Right cardiac atrium (tissue), 5 donors: Measurements from ENCODE around the gene REV1. TPM values are rescaled to one million over a fixed set of nuclear protein-coding genes. Genes with fewer than 3 reads are reported as not detected.
A peak's percentile ranks its signal among the peaks of the same experiment; 100 is the strongest.

Source experiments
- ATAC-seq, 2 donors: fragments of 200-7000 bp; cut with Tn5 transposase; one replicate each; pipeline versions ENCODE4 v1.8.0 to v1.9.1; 2020; ENCODE audit warnings: moderate library complexity in 2 of 2, mild to moderate bottlenecking in 1 of 2
- DNase-seq, 3 donors: peaks; one replicate each; pipeline ENCODE4 v3.0.0-alpha.2; 2020
- H3K27ac ChIP-seq: one replicate; pipeline ENCODE4 v1.5.1; 2013; ENCODE audit warnings: mild to moderate bottlenecking, low read length, control low read depth, moderate library complexity
- H3K27me3 ChIP-seq: one replicate; pipeline ENCODE4 v1.6.1; 2013; ENCODE audit not compliant: control insufficient read depth, insufficient read depth
- H3K4me1 ChIP-seq: one replicate; pipeline ENCODE4 v1.6.1; 2013; ENCODE audit warnings: low read length; ENCODE audit not compliant: control insufficient read depth, insufficient read depth
- H3K4me3 ChIP-seq: one replicate; pipeline ENCODE4 v1.5.1; 2013; ENCODE audit warnings: low read length, control low read depth
- H3K9me3 ChIP-seq: one replicate; pipeline ENCODE4 v1.6.1; 2013; ENCODE audit warnings: low read length; ENCODE audit not compliant: control insufficient read depth
- WGBS: extraction: QIAGEN DNeasy Blood & Tissue Kit; methylation state at CpG from one replicate; pipeline ENCODE4 v1.1.7; 2013; 5-methylcytosine and 5-hydroxymethylcytosine counted together
- intact Hi-C, 4 donors: fragments of 100-400 bp; cut with DNase I; formaldehyde crosslinking; loops; one replicate each; pipeline versions ENCODE4 v1.11.0 to v1.14.0; 2022 to 2023
- polyA plus RNA-seq: library from polyadenylated mRNA; stranded (reverse); fragments of 200-250 nt; gene quantifications from one replicate; pipeline ENCODE4 v1.2.3, GENCODE V29; 2013
- total RNA-seq, 4 donors: library from RNA; stranded (reverse); fragmentation: NEBNext Ultra II Directional; extraction: Animal tissue kit (Norgen Biotek cat#: 25700); gene quantifications; one replicate each; pipeline ENCODE4 v1.2.1, GENCODE V29; 2021
- donor health status: healthy with polysubstance abuse.
- donor health status: DM: no; HTN: yes; CAD: no.
- donor health status: DM: no; HTN: no; CAD: no.
- donor health status: DM: no; HTN: yes; CAD: no; lungs with severe emphysema.
- donor health status: DM: yes; HTN: yes; CAD: no.

The REV1 gene
- total and polyA plus RNA-seq, 5 donors, result 16.4 to 37.1 (median 34.0) TPM

- Histone ChIP-seq H3K27ac (no peak overlapping the region), H3K27me3 (no peaks in the 10 kb centered on the region), H3K4me3 (no peak overlapping the region), H3K9me3 (no peaks in the 10 kb centered on the region), H3K4me1 (peaks cover 5% of the 10 kb centered on the region)
- ATAC-seq, result peak in 1 of 2 donors; percentile 32
- 52% methylated on average over 4 of the region's 4 CpGs for WGBS
- no peak for DNase-seq
- intact Hi-C loops, result no loop called here
Observed at GRCh38 chr2:99403524-99403923, 86.3 kb downstream of the REV1 start.

DNA sequence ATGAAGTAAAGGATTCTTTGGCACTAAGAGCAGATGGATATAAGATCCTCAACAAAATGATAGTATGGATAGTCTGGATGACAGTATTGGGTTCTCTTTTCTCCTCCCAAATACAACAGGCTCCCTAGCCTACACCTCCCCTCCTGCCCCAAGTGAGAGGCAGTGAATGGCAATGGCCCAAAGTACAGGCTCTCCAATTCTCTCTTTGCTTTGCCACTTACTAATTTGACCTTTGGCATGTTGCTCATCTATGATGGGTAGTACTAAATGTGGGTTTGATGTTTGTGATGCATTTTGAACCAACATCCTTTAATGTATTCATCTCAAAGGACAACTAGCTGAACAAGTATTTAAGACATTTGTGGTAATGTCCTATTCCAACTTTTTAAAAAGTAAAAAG is 86.7 kb downstream of the REV1 start:
- no peak for ATAC-seq
- no peak overlapping the region for H3K4me3 ChIP-seq
- H3K9me3 ChIP-seq, result no peaks in the 10 kb centered on the region
- H3K4me1 ChIP-seq, result peaks cover 5% of the 10 kb centered on the region
- intact Hi-C loops, result no loop called here
- H3K27ac ChIP-seq, result no peak overlapping the region
- H3K27me3 ChIP-seq, result no peaks in the 10 kb centered on the region
- no peak for DNase-seq

- H3K27me3 ChIP-seq, result no peaks in the 10 kb centered on the region
- H3K4me1 ChIP-seq, result peaks cover 7% of the 10 kb centered on the region
- WGBS, result 85% methylated on average over 4 of the region's 4 CpGs
- H3K4me3 ChIP-seq, result no peak overlapping the region
- no peak overlapping the region for H3K27ac ChIP-seq
- ATAC-seq (no peak), DNase-seq (no peak)
- H3K9me3 ChIP-seq, result no peaks in the 10 kb centered on the region
- intact Hi-C loops, result no loop called here
Observed at GRCh38 chr2:99401841-99402240, 88.0 kb downstream of the REV1 start.

DNA sequence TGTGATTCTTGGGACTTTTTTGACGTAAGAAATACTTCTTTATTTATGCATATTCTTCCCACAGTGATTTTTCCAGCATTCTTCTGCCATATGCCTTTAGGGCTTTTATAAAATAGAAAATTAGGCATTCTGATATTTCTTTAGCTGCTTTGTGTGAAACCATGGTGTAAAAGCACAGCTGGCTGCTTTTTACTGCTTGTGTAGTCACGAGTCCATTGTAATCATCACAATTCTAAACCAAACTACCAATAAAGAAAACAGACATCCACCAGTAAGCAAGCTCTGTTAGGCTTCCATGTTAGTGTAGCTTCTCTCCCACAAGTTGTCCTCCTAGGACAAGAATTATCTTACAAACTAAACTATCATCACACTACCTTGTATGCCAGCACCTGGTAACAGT is 90.0 kb downstream of the REV1 start:
- no peak for ATAC-seq
- no peak for DNase-seq
- H3K27ac ChIP-seq, result no peak overlapping the region
- H3K27me3 ChIP-seq, result no peaks in the 10 kb centered on the region
- no peak overlapping the region for H3K4me3 ChIP-seq
- H3K9me3 ChIP-seq, result no peaks in the 10 kb centered on the region
- intact Hi-C loops, result loop anchor here in 1 of 4 donors (10.0 kb wide), 1 partner anchor 55 kb away; no protein-coding TSS in a partner anchor
- 84% methylated on average over 2 of the region's 2 CpGs for WGBS
- H3K4me1 ChIP-seq, result peaks cover 2% of the 10 kb centered on the region

DNA sequence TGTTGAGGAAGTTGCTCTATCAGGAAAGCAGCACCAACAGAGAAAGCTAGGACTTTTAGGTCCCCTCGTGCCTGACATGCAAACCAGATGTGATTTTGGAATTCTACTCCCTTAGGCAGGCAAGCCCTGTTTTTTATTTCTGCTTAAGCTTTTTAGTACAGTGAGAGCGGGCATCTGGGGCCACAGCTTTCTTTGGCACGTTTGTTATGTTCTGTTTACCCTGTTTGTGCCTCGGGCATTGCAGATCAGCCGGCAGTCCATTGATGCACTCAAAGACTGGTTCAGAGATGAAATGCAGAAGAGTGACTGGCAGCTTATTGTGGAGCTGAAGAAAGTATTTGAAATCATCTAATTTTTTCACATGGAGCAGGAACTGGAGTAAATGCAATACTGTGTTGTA is 90.8 kb downstream of the REV1 start:
- Histone ChIP-seq H3K9me3 (no peaks in the 10 kb centered on the region), H3K27me3 (no peaks in the 10 kb centered on the region), H3K27ac (peak overlapping the region; percentile 89), H3K4me3 (no peak overlapping the region), H3K4me1 (peaks cover 2% of the 10 kb centered on the region)
- intact Hi-C loops, result loop anchor here in 1 of 4 donors (10.0 kb wide), 1 partner anchor 54 kb away; no protein-coding TSS in a partner anchor
- ATAC-seq (no peak), DNase-seq (no peak)
- WGBS, result 80% methylated on average over 5 of the region's 5 CpGs

DNA sequence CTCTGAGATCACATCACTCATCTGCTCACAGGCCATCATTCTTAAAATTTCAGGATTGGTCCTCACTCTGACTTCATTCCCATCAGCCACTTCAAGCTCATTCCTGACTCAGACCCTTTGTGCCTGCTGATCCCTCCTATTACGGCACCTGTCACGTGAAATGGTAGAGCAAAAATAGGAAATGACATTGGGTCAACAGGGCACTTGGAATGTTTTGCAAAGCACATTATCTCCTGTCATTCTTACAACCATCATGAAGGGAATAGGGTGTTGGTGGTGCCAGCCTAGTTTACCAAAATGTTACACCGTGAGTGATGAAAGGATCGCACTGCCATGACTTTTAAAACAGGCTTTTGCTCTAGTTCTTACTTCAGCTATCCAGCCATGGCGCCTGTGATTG is 91.5 kb downstream of the REV1 start:
- intact Hi-C loops, result loop anchor here in 1 of 4 donors (10.0 kb wide), 1 partner anchor 54 kb away; no protein-coding TSS in a partner anchor
- 75% methylated on average over 5 of the region's 5 CpGs for WGBS
- peaks cover 2% of the 10 kb centered on the region for H3K4me1 ChIP-seq
- H3K27ac ChIP-seq, result peak overlapping the region; percentile 85
- no peak overlapping the region for H3K4me3 ChIP-seq
- DNase-seq (no peak), ATAC-seq (peak; percentile 45 to 47)
- no peaks in the 10 kb centered on the region for H3K27me3 ChIP-seq
- no peaks in the 10 kb centered on the region for H3K9me3 ChIP-seq

- H3K4me1 ChIP-seq, result peaks cover 2% of the 10 kb centered on the region
- H3K9me3 ChIP-seq, result no peaks in the 10 kb centered on the region
- ATAC-seq (no peak), DNase-seq (no peak)
- no peak overlapping the region for H3K4me3 ChIP-seq
- 88% methylated on average over 3 of the region's 3 CpGs for WGBS
- intact Hi-C loops, result loop anchor here in 1 of 4 donors (10.0 kb wide), 1 partner anchor 53 kb away; no protein-coding TSS in a partner anchor
- H3K27ac ChIP-seq, result peak overlapping the region; percentile 39
- no peaks in the 10 kb centered on the region for H3K27me3 ChIP-seq
Observed at GRCh38 chr2:99397266-99397920, 92.4 kb downstream of the REV1 start.

GRCh38 chr2:99395589-99396130 is 94.2 kb downstream of the REV1 start:
- ATAC-seq (no peak), DNase-seq (no peak)
- Histone ChIP-seq H3K4me1 (peaks cover 2% of the 10 kb centered on the region), H3K27me3 (no peaks in the 10 kb centered on the region), H3K9me3 (no peaks in the 10 kb centered on the region), H3K27ac (no peak overlapping the region), H3K4me3 (no peak overlapping the region)
- WGBS, result 81% methylated on average over 3 of the region's 3 CpGs
- intact Hi-C loops, result loop anchor here in 1 of 4 donors (10.0 kb wide), 1 partner anchor 51 kb away; no protein-coding TSS in a partner anchor

GRCh38 chr2:99389946-99390345 is 99.9 kb downstream of the REV1 start:
- intact Hi-C loops, result loop anchor here in 1 of 4 donors (10.0 kb wide), 1 partner anchor 45 kb away; no protein-coding TSS in a partner anchor
- H3K9me3 ChIP-seq, result no peaks in the 10 kb centered on the region
- no peak for DNase-seq
- no peak for ATAC-seq
- 92% methylated on average over 3 of the region's 3 CpGs for WGBS
- no peak overlapping the region for H3K4me3 ChIP-seq
- H3K27me3 ChIP-seq, result no peaks in the 10 kb centered on the region
- H3K4me1 ChIP-seq, result no peaks in the 10 kb centered on the region
- H3K27ac ChIP-seq, result peak overlapping the region; percentile 61

GRCh38 chr2:99389371-99389770 is 100.4 kb downstream of the REV1 start:
- DNase-seq (no peak), ATAC-seq (peak; percentile 78 to 83)
- intact Hi-C loops, result no loop called here
- 52% methylated on average over 2 of the region's 2 CpGs for WGBS
- Histone ChIP-seq H3K27ac (no peak overlapping the region), H3K4me1 (no peaks in the 10 kb centered on the region), H3K9me3 (no peaks in the 10 kb centered on the region), H3K27me3 (no peaks in the 10 kb centered on the region), H3K4me3 (no peak overlapping the region)

- no peaks in the 10 kb centered on the region for H3K4me1 ChIP-seq
- no peaks in the 10 kb centered on the region for H3K9me3 ChIP-seq
- ATAC-seq, result no peak
- WGBS, result 42% methylated on average over 2 of the region's 2 CpGs
- no peak overlapping the region for H3K4me3 ChIP-seq
- intact Hi-C loops, result no loop called here
- no peak for DNase-seq
- no peak overlapping the region for H3K27ac ChIP-seq
- H3K27me3 ChIP-seq, result no peaks in the 10 kb centered on the region
Observed at GRCh38 chr2:99388892-99389291, 100.9 kb downstream of the REV1 start.
